ENCODE data around the gene MYL6B.

DNA sequence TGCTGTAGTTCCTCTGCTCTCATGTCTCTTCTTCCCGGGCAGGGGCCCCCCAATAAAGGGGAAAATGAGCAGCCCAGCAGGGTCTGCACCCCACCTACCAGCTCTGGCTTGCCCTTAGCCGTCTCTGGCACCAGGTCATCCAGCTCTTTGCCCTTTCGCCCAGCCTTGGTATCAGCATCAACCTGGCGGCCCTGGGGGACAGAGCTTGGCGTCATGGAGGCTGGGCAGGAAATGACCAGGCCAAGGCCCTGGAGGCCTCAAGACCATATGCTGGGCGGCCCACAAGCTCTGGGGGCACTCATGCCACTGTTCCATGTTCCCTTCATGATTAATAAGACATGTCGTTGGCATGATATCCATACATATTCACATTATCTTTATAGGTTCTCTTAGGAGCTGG lies 20.5 kb downstream of the MYL6B start:
- TF ChIP-seq, protein P1, sequence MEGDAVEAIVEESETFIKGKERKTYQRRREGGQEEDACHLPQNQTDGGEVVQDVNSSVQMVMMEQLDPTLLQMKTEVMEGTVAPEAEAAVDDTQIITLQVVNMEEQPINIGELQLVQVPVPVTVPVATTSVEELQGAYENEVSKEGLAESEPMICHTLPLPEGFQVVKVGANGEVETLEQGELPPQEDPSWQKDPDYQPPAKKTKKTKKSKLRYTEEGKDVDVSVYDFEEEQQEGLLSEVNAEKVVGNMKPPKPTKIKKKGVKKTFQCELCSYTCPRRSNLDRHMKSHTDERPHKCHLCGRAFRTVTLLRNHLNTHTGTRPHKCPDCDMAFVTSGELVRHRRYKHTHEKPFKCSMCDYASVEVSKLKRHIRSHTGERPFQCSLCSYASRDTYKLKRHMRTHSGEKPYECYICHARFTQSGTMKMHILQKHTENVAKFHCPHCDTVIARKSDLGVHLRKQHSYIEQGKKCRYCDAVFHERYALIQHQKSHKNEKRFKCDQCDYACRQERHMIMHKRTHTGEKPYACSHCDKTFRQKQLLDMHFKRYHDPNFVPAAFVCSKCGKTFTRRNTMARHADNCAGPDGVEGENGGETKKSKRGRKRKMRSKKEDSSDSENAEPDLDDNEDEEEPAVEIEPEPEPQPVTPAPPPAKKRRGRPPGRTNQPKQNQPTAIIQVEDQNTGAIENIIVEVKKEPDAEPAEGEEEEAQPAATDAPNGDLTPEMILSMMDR (IDR thresholded peaks at IDR 0.05): no peak
- no peak for TF ChIP-seq ZFX (IDR thresholded peaks at IDR 0.05; ENCODE audit: borderline replicate concordance)

Measured in 22Rv1 (cell line).